Measurements from ENCODE around the gene CLC.

DNA sequence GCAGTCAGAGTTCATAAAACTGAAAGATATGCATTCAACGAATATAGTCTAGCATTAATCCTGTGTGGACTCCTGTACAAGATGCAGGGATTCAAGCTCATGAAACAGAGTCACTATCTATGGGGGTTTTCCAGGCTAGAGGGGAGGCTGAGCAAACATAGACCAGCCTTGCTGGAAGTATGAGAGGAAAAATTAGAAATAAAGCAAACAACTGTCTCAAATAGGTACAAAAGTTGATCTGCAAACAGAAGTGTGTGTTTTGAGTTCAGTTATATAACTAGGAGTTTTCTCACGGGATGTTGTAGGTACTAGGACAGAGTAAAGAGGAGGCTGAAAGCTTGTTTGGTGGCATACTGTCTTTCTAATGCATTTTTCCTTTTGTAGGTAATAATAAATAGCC is 42.1 kb downstream of the CLC start:
- TF ChIP-seq, protein P1, sequence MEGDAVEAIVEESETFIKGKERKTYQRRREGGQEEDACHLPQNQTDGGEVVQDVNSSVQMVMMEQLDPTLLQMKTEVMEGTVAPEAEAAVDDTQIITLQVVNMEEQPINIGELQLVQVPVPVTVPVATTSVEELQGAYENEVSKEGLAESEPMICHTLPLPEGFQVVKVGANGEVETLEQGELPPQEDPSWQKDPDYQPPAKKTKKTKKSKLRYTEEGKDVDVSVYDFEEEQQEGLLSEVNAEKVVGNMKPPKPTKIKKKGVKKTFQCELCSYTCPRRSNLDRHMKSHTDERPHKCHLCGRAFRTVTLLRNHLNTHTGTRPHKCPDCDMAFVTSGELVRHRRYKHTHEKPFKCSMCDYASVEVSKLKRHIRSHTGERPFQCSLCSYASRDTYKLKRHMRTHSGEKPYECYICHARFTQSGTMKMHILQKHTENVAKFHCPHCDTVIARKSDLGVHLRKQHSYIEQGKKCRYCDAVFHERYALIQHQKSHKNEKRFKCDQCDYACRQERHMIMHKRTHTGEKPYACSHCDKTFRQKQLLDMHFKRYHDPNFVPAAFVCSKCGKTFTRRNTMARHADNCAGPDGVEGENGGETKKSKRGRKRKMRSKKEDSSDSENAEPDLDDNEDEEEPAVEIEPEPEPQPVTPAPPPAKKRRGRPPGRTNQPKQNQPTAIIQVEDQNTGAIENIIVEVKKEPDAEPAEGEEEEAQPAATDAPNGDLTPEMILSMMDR (IDR thresholded peaks at IDR 0.05), result no peak
- no peak for TF ChIP-seq ZFX (IDR thresholded peaks at IDR 0.05; ENCODE audit: borderline replicate concordance)

All from 22Rv1 (cell line).